A673 (cell line): Measurements from ENCODE around the gene KYNU. TPM values are rescaled to one million over a fixed set of nuclear protein-coding genes. Genes with fewer than 3 reads are reported as not detected.

Experiments used
- BruUV-seq: library from RNA; stranded (reverse); fragments of 400-500 nt; replicated peaks from 2 replicates; lab custom pipeline; 2021; lab: Mats Ljungman, UMichigan
- CTCF ChIA-PET: fragments of 300-600 bp; sonication (Branson Sonifier 250); formaldehyde crosslinking; loops from one replicate; lab custom pipeline; 2022; ENCODE audit warnings: antibody characterized with exemption; lab: Charles Lee
- POLR2A ChIA-PET: fragments of 300-600 bp; sonication (Branson Sonifier 250); formaldehyde crosslinking; loops from one replicate; lab custom pipeline; 2022; ENCODE audit warnings: antibody characterized with exemption; ENCODE audit not compliant: low non-redundant PET; lab: Charles Lee
- DNase-seq: peaks from one replicate; pipeline ENCODE4 v3.0.0-alpha.2; 2015; ENCODE audit warnings: low spot score
- H3K27ac ChIP-seq: fragments of 200-600 bp; sonication (generic); 2 replicates; pipeline ENCODE4 v1.5.1; 2016; ENCODE audit warnings: mixed run types, low read depth, mild to moderate bottlenecking, mixed read lengths, antibody characterized with exemption, low read length; ENCODE audit not compliant: poor library complexity, severe bottlenecking
- H3K27me3 ChIP-seq: fragments of 200-600 bp; sonication (generic); replicated peaks from 2 replicates; pipeline ENCODE4 v1.6.1; 2017; ENCODE audit warnings: mixed run types, low read depth, mild to moderate bottlenecking, mixed read lengths, antibody characterized with exemption, low read length; ENCODE audit not compliant: insufficient read depth, poor library complexity
- H3K36me3 ChIP-seq: fragments of 200-600 bp; sonication (generic); 2 replicates; pipeline ENCODE4 v1.6.1; 2016; ENCODE audit warnings: mixed run types, mild to moderate bottlenecking, mixed read lengths, antibody characterized with exemption, low read length; ENCODE audit not compliant: insufficient read depth, poor library complexity, severe bottlenecking
- H3K4me1 ChIP-seq: fragments of 200-600 bp; sonication (generic); 2 replicates; pipeline ENCODE4 v1.6.1; 2017; ENCODE audit warnings: mixed run types, mild to moderate bottlenecking, mixed read lengths, antibody characterized with exemption, low read length; ENCODE audit not compliant: insufficient read depth, poor library complexity, severe bottlenecking
- H3K4me3 ChIP-seq: fragments of 200-600 bp; sonication (generic); 2 replicates; pipeline ENCODE4 v1.5.1; 2016; ENCODE audit warnings: low read depth, mixed run types, mild to moderate bottlenecking, mixed read lengths, low read length; ENCODE audit not compliant: poor library complexity, severe bottlenecking
- H3K9me3 ChIP-seq: fragments of 200-600 bp; sonication (generic); 2 replicates; pipeline ENCODE4 v1.6.1; 2016; ENCODE audit warnings: mixed run types, low read depth, mild to moderate bottlenecking, mixed read lengths, antibody characterized with exemption, low read length; ENCODE audit not compliant: poor library complexity, severe bottlenecking
- CTCF ChIP-seq: fragments of 300-800, 200-600 bp; sonication (generic); conservative IDR thresholded peaks from 2 replicates; pipeline ENCODE4 v1.5.1; 2017; ENCODE audit warnings: low read depth, mild to moderate bottlenecking, antibody characterized with exemption, low read length, moderate library complexity, mixed read lengths
- EZH2 ChIP-seq: fragments of 200-600 bp; sonication (generic); IDR thresholded peaks from 2 replicates; pipeline ENCODE4 v1.6.1; 2017; ENCODE audit warnings: borderline replicate concordance, low read depth, mild to moderate bottlenecking, mixed read lengths, antibody characterized with exemption, low read length; ENCODE audit not compliant: poor library complexity, severe bottlenecking
- intact Hi-C: fragments of 100-400 bp; cut with micrococcal nuclease; formaldehyde crosslinking; loops from one replicate; pipeline ENCODE4 v1.10.0; 2022; ENCODE audit not compliant: unreplicated experiment
- total RNA-seq: library from RNA; stranded (reverse); gene quantifications from 2 replicates; pipeline ENCODE4 v1.2.3, GENCODE V29; 2021

The KYNU gene
- total RNA-seq, 1 experiment from 2014 or later, result 2.5 TPM

DNA sequence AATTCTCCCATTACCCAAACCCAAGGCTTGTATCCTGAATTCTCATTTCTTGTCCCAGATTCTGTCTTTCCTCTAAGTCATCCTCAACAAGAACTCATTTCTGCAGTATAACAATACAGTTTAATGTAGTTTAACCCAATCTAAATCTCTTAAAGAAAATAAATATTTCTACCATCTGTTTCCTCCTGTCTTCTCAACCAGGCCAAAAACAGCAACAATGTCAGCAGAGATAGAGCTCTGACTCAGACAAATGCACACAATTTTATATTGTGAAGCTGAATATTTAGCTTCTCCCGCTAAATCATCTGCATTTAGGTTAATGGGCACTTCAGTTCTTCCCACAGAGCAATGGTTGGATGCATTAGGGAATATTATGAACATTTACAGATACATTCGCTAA, 35.7 kb upstream of the KYNU start:
- Histone ChIP-seq H3K4me3 (no peak overlapping the region), H3K27ac (no peak overlapping the region), H3K4me1 (no peaks in the 10 kb centered on the region), H3K36me3 (no peaks in the 10 kb centered on the region), H3K9me3 (no peaks in the 10 kb centered on the region), H3K27me3 (no peaks in the 10 kb centered on the region)
- BruUV-seq, result no TSS peak
- intact Hi-C loops, result no loop called here
- DNase-seq, result no peak
- ChIA-PET CTCF (no interaction called here), POLR2A (no interaction called here)
- TF ChIP-seq CTCF (no peak), EZH2 (no peak)

DNA sequence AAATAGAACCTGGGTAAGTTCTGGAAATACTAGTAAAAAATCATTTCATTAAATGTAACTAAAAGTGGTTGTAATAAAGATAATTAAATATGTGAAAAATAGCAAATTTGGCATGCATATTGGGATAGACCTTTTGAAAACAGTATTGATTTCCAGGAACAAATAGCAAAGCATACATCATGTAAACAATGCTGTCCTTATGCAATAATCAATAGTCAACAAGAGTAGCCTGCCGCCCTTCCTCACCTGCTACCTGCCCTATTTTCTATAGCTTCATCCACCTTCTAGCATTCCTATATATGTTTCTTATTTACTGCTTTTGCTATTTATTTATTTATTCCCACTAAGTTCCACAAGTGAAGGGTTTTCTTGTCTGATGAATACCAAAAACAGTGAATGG, 35.1 kb upstream of the KYNU start:
- H3K36me3 ChIP-seq, result no peaks in the 10 kb centered on the region
- BruUV-seq, result no TSS peak
- no peak for DNase-seq
- no peaks in the 10 kb centered on the region for H3K9me3 ChIP-seq
- POLR2A ChIA-PET, result no interaction called here
- intact Hi-C loops, result no loop called here
- no peaks in the 10 kb centered on the region for H3K4me1 ChIP-seq
- no peak overlapping the region for H3K27ac ChIP-seq
- CTCF ChIA-PET, result no interaction called here
- TF ChIP-seq EZH2, result no peak
- no peak for TF ChIP-seq CTCF
- no peaks in the 10 kb centered on the region for H3K27me3 ChIP-seq
- H3K4me3 ChIP-seq, result no peak overlapping the region

DNA sequence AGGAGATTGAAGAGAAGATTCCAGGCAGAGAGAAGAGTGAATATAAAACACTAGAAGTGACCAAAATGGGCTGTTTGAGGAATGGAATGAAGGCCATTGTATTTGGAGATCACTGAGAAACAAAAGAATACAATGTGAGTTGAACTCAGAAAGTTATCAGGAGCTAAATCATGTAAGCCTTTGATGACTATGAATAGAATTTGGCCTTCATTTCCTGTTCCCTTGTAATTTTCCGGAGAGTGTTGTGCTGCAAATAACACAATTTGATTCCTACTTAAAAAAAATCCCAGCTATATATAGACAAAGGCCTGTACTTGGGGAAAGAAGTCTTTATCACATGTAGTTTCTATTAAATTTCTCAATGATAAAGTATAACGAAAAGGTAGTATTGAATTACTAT, 33.7 kb upstream of the KYNU start:
- Histone ChIP-seq H3K4me1 (no peaks in the 10 kb centered on the region), H3K9me3 (no peaks in the 10 kb centered on the region), H3K27ac (no peak overlapping the region), H3K27me3 (no peaks in the 10 kb centered on the region), H3K4me3 (no peak overlapping the region), H3K36me3 (no peaks in the 10 kb centered on the region)
- intact Hi-C loops, result no loop called here
- ChIA-PET POLR2A (no interaction called here), CTCF (no interaction called here)
- no TSS peak for BruUV-seq
- peak; percentile 57 for DNase-seq
- TF ChIP-seq EZH2, result no peak
- no peak for TF ChIP-seq CTCF
